GM21825 (cell line): ENCODE results near the gene KLHDC3.
A peak's percentile ranks its signal among the peaks of the same experiment; 100 is the strongest.

Source experiments
- ATAC-seq: cut with Tn5 transposase; IDR thresholded peaks from one replicate; pipeline ENCODE4 v1.9.1; 2021; ENCODE audit warnings: mild to moderate bottlenecking, moderate library complexity; ENCODE audit not compliant: unreplicated experiment

Gene KLHDC3

DNA sequence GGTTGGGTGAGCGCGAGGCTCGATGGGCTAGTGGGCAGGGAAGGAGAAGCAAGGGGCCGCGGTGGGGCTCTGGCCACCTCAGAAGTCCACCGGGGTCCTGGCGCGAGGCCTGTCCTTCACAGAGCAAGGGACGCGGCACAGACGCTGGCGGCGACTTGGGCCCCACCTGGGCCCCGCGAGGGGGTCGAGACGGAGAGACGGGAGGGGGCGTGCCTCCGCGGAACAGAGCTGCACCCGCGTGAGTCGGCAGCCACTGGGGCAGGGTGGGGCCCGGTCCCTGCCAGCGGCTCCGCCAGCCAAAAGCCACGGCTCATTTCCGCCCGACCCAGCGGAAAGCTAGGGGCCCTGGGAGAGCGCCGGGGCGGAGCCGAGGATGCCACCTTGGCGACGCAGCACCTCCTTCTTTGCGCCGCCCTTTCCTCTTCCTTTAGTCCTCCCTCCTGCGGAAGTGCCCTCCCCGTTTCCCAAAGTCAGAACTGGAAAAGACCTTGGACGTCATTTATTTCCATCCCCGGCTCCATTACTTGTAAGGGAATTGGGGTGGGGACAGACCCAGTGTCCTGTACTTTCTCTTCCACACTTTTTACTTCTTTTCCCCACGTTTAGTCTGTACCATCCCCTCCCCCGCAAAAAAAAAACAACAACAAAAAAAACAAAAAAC lies 39.6 kb downstream of the KLHDC3 start, which contains the start of gene CUL7:
CUL7 (minus strand) TSS at position 307 of the 661 bp plus-strand sequence. CDS start 1,063 bp downstream, outside the sequence.
- ATAC-seq = peak; percentile 77

GRCh38 chr6:43054206-43054943 lies 40.3 kb downstream of the KLHDC3 start:
- no peak for ATAC-seq

GRCh38 chr6:43055966-43056365 lies 41.9 kb downstream of the KLHDC3 start:
- ATAC-seq = no peak

DNA sequence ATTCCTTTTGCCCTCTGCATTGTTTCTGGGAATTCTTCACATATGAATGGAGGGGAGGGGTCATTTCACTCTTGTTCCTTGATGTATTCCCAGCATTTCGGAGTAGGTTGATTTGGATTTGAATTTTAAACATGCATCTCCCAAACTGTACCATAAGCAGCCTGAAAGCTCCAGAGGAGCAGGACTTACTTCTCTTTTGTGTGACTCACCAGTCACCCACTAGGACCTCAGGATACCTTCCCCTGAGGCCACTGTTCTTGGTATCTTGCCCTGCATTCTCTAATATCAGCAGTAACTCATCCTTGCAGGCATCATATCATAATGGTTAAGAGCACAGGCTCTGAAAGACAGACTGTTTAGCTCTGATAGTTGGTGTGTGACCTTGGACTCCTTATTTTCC lies 44.5 kb downstream of the KLHDC3 start:
- ATAC-seq = no peak

- ATAC-seq = peak; percentile 78
Observed at GRCh38 chr6:43059168-43060033, 45.4 kb downstream of the KLHDC3 start, which contains the start of the genes KLC4 and MRPL2. Gene KLC4 (plus strand): TSS chr6:43059631. CDS start chr6:43061336, 1,705 bp downstream. Gene MRPL2 (minus strand): TSS chr6:43059434. CDS start chr6:43059381, 53 bp downstream.

GRCh38 chr6:43060034-43060754 lies 46.1 kb downstream of the KLHDC3 start:
- no peak for ATAC-seq

DNA sequence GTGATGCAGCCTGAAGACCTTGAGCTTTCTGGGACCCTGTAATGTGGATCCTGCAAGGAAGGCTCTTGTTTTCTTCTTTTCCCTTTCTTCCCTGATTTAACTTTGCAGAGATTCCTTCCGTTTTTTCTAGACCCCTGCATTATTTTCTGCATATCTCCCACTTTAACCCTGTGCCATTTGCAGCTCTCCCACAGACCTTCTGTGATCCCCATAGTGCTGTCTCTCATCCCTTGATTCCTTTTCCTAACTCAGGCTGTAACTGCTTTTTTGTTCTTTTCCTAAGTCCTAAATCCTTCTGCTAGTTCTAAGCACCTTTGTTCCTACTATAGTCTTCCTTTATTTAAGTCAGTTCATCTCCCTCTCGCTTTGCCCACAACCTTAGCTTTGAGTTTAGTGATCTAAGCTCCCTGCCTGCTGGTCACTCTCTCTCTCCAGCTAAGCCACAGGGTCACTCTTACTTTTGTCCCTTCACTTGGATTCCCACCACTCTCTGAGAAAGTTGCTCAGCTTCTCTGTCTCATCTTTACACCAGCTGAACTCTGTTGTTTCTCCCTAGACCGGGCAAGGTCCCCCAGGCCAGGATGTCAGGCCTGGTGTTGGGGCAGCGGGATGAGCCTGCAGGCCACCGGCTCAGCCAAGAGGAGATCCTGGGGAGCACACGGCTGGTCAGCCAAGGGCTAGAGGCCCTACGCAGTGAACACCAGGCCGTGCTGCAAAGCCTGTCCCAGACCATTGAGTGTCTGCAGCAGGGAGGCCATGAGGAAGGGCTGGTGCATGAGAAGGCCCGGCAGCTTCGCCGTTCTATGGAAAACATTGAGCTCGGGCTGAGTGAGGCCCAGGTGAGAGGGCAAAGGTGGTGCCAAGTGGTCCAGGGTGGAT lies 46.9 kb downstream of the KLHDC3 start:
- ATAC-seq = no peak

DNA sequence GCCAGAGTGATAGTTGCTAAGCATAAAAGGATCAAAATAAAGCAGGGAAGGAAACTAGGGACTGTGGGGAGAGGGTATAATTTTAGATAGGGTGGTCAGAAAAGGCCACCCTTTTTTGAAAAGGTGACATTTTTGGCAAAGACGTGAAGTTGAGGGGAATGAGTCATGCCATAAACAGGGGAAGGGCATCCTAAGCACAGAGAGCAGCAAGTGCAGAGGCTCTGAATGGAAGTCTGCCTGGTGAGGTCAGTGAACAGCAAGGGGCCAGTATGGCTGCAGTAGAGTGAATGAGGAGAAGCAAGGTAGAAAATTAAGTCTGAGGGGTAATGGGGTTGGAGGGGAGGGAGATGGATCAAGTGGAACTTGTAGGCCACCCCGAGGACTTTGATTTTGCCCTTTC lies 47.8 kb downstream of the KLHDC3 start:
- ATAC-seq = no peak

DNA sequence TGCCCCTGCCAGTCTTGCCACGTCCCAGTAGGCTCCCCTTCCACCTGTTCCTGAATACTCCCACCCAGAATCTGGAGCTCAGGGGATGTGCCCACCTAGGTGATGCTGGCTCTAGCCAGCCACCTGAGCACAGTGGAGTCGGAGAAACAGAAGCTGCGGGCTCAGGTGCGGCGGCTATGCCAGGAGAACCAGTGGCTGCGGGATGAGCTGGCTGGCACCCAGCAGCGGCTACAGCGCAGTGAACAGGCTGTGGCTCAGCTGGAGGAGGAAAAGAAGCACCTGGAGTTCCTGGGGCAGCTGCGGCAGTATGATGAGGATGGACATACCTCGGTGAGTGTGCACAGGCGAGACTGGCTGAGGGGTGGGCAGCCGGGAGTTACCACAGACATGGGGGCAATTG lies 48.8 kb downstream of the KLHDC3 start:
- no peak for ATAC-seq

GRCh38 chr6:43070028-43070632 lies 56.1 kb downstream of the KLHDC3 start:
- no peak for ATAC-seq
